Measurements from ENCODE around the gene SSNA1. TPM values are rescaled to one million over a fixed set of nuclear protein-coding genes. Genes with fewer than 3 reads are reported as not detected.

The SSNA1 gene
- total RNA-seq, 1 donor from 2014 or later: 128 TPM

GRCh38 chr9:137152844-137153405 lies 35.6 kb upstream of the SSNA1 start:
- DNase-seq: no peak

DNA sequence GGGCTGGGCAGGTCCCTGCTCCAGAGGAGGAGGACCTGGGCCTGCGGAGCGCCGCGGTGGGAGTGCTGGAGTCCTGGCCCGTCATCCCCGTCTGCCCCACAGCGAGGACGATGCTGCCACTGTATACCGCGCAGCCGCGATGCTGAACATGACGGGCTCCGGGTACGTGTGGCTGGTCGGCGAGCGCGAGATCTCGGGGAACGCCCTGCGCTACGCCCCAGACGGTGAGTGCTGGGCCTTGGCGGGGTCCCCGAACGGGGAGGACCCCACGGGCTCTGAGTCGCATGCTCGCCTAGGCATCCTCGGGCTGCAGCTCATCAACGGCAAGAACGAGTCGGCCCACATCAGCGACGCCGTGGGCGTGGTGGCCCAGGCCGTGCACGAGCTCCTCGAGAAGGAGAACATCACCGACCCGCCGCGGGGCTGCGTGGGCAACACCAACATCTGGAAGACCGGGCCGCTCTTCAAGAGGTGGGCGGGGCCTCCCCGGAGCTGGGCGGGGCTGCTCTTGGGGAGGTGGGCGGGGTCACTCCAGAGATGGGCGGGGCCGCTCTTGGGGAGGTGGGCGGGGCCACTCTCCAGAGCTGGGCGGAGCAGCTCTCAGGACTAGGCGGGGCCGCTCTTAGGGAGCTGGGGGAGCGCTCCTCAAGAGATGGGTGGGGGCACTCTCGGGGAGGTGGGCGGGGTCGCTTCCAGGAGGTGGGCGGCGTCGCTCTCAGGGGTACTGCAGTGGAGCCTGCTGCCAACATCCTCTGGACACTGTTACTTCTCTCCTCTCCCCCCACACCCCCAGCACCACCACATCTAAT lies 31.7 kb upstream of the SSNA1 start:
- DNase-seq: peak; percentile 56

DNA sequence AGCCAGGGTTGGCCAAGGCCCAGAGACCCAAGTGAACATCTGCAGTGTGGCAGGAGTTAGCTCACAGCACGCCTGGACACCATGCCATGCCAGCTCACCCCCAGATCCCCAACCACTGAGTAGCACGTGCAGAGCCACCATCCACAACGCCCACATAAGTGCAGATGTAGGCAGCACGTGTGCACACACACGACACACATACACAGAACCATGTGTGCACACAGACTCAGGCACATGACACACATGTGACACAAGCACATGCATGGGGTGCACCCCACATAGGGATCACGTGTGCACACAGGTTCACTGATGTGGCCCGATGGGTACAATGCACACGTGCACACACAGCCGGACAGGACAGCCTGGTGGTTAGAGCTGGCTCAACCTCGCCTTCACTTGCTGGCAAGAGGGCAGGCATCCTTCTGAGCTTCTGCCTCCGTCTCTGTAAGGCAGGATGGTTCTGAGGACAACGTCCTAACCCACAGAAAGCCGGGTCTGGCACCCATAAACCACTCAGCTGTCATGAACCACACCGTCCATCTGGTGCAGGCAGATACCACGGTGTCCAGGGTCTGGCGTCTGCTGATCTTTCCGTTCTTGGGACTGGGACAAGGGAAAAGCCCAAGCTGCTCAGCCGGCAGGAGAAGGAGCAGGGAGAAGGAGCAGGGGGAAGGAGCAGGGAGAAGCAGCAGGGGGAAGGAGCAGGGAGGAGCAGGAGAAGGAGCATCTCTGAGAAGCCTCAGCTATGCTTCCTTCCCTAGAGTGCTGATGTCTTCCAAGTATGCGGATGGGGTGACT lies 30.7 kb upstream of the SSNA1 start:
- no peak for DNase-seq

- no peak for DNase-seq
These were observed 29.9 kb upstream of the SSNA1 start for GRCh38 chr9:137158625-137159024.

- no peak for DNase-seq
These were observed 29.1 kb upstream of the SSNA1 start for GRCh38 chr9:137159105-137160053.

DNA sequence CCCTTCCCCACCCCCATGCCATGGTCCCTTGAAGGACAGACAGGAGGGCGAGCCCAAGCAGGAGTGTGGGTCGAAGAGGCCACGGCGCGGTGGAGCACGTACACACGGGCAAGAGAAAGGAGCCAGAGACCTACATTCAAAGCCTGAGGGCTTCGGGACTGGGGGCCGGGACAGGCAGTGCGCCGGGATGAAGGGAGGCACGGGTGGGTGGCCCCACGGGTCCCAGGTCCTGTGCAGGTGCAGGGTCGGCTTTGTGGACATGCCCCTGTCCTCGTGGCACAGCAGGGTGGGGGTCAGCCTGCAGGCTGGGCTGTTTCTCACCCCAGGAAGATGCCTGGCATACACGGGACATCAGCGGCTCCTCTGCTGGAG lies 28.4 kb upstream of the SSNA1 start:
- no peak for DNase-seq

GRCh38 chr9:137160716-137161557 lies 27.5 kb upstream of the SSNA1 start:
- no peak for DNase-seq

- no peak for DNase-seq
These were observed 26.7 kb upstream of the SSNA1 start for GRCh38 chr9:137161558-137162486.

- DNase-seq: peak; percentile 26
These were observed 25.7 kb upstream of the SSNA1 start for GRCh38 chr9:137162505-137163364.

DNA sequence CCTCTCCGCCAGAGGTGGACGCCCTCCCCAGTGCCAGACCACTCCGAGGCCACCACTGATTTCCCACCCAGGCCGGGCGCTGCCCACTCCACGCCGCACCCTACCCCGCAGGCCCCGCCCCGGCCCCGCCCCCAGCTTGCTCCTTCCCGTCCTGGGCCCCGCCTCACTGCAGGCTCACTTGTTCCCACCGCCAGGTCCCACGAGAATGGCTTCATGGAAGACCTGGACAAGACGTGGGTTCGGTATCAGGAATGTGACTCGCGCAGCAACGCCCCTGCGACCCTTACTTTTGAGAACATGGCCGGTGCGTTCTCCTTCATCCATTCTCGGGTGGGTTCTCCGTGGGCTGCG lies 25.1 kb upstream of the SSNA1 start:
- DNase-seq: peak; percentile 19

DNA sequence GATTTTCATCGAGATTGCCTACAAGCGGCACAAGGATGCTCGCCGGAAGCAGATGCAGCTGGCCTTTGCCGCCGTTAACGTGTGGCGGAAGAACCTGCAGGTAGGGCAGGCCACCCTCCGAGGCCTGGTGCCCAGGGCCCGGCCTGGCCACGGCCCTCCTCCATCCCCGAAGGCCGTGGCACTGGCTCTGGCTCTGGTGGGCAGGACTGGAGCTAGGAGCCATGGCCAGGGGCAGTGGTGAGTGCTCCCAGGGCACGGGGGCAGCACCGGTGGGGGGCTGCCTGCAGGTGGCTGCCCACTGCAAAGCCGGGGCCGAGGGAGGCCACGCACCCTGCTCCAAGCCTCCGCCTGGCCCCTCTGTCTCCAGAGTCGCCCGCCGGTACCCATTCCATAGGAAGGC lies 24.7 kb upstream of the SSNA1 start:
- DNase-seq: no peak

DNA sequence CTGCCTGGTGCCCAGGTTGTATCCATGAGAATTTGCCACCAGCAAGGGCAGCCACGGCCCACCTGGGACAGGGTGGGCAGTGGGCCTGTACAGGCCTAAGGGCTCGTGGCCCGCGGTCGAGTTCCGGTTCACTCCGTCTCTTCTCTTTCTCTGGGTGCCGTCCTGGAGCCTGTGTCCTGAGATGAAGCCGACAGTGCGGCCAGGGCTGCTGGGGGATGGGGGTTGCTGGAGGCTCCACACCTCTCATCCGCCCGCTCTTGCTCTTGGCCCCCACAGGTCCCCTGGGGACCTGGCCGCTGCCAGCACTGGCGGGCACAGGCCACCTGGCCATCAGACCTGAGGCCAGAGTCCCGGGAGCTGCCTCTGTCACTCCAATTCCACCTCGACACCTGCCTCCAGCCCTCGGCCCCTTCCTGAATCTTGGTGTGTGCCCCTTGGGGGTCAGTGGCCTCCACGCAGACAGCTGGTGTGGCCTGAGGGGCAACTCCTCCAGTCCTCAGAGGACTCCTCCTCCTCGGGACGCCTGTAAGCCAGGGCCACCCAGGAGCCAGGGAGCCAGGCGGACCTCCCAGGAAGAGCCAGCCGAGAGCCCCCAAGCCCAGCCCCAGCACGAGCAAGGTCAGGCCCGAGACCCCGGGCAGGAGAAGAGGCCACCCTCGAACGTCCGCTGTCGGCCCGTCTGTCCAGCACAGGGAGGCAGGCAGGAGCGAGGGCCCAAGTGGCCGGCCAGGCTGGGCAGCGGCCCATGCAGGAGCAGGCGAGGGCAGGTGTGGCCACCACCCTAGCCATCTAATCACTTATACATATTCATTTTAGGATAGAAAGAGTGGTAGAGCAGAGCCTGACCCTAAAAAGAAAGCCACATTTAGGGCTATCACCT lies 23.9 kb upstream of the SSNA1 start:
- no peak for DNase-seq

DNA sequence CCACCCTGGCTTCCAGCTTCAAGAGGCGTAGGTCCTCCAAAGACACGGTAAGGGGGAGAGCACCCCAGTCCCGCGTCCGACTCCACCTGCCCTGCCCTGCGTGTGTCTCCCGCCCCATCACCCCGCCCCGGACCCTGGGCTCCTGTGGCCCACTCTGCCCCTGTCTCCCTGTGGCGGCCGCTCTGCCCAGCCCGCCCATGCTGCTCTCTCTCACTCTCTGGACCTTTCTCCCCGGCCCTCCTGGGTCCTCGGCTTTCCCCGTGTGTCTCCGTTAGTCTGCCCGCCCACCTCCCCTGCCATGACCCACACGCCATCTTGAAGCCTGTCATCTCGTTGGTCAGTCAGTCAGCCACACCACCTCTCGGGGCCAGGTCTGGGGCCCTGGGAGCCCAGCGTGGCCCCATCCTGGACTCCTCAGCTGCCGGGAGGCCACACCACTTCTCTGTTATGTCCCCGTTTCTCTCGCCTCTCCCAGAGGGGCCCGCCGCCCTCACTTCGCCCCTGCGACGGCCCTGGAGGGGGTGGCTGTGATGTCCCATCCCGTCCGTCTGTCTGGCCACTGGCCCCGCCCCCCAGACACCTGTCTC lies 23.1 kb upstream of the SSNA1 start:
- DNase-seq: no peak

GRCh38 chr9:137166380-137167229 lies 21.9 kb upstream of the SSNA1 start:
- DNase-seq: no peak

GRCh38 chr9:137167277-137167746 lies 21.2 kb upstream of the SSNA1 start:
- no peak for DNase-seq

DNA sequence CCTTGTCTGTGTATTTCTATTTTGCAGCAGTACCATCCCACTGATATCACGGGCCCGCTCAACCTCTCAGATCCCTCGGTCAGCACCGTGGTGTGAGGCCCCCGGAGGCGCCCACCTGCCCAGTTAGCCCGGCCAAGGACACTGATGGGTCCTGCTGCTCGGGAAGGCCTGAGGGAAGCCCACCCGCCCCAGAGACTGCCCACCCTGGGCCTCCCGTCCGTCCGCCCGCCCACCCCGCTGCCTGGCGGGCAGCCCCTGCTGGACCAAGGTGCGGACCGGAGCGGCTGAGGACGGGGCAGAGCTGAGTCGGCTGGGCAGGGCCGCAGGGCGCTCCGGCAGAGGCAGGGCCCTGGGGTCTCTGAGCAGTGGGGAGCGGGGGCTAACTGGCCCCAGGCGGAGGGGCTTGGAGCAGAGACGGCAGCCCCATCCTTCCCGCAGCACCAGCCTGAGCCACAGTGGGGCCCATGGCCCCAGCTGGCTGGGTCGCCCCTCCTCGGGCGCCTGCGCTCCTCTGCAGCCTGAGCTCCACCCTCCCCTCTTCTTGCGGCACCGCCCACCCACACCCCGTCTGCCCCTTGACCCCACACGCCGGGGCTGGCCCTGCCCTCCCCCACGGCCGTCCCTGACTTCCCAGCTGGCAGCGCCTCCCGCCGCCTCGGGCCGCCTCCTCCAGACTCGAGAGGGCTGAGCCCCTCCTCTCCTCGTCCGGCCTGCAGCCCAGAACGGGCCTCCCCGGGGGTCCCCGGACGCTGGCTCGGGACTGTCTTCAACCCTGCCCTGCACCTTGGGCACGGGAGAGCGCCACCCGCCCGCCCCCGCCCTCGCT lies 20.5 kb upstream of the SSNA1 start:
- no peak for DNase-seq
